HG03571 (cell line): ENCODE results near the gene TAF10.

Experiments
- ATAC-seq: cut with Tn5 transposase; IDR thresholded peaks from one replicate; pipeline ENCODE4 v1.9.1; 2021; ENCODE audit not compliant: unreplicated experiment

Gene TAF10

DNA sequence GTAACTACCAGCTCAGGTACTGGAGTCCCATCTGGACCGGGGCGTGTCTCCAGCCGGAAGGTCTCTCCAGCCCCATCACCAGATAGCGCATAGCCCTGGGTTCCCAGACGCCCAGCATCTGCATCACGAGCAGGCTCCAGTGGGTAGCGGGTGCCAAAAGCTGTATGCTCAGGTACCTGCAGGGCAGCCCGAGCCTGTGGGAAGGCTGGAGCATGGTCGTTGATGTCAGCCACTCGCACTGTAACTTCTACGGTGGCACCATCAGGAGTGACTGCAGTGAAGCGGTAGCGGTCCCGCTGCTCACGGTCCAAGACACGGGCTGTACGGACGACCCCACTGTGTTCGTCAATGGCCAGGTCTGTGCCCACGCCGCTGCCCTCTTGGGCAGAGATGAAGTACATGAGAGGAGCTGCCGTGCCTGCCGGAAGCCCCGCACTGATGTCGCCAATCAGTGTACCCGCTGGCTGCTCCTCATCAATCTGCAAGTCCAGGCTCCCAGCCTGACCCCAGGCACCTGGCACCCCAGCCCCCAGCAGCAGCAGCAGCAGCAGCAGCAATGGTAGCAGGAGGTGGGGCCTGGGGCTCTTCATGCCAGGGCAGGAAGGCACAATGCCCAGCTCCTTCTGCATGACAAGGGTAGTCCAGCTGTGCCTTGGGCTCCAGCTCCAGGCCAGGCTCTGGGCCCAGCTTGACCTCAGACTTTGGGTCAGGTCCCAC, 29.1 kb upstream of the TAF10 start:
- no peak for ATAC-seq

DNA sequence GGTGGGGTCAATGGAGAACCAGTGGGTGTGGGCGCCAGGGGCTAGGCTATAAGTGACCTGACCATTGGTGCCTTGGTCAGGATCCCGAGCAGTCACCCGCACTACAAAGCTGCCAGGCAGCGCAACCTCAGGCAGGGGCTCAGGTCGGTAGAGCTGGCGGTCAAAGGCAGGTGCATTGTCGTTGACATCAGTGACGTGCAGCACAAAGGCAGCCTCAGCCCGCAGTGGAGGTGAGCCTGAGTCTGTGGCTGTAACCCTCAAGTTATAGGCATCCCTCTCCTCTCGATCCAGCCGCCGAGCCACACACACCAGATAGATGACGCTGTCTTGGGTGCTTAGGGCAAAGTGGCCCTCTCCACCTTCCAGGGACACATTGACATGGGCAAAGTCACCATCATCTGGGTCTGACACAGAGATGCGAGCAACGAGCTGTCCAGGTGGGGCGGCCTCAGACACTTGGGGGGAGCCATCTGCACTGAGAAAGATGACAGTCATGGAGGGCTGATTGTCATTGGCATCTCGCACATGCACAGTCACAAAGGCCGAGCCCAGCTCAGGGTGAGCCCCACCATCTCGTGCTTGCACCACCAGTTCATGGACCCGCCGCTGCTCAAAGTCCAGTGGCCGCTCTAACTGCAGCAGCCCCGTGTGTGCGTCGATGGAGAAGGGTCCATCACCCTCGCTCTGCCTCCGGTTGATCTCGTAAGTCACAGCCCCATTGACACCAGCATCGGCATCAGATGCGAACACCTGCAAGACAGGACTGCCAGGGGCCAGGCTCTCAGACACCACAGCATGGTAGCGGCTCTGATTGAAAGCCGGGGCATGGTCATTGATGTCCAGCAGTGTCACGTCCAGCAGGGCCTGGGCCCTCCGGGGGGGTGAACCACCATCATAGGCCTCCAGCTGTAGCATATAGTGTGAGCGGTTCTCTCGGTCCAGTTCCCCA, 28.3 kb upstream of the TAF10 start:
- ATAC-seq: no peak

DNA sequence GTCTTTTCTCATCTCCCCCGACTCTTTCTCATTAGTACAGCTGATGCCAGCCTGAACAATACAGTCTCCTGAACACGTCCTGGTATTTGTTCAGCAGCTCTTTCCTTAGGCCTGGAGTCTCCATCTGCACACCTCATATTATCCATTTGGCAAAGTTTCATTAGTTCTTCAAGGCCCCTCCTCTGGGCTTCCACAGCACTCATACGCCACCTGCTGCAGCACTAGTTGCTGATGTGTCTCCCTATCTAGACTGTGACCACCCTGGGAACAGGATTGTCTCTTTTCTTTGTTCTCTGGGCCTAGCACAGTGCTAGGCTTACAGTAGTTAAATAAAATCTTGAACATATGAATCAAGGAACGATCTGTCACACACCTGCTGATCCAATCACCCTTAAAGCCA, 26.4 kb upstream of the TAF10 start:
- no peak for ATAC-seq

DNA sequence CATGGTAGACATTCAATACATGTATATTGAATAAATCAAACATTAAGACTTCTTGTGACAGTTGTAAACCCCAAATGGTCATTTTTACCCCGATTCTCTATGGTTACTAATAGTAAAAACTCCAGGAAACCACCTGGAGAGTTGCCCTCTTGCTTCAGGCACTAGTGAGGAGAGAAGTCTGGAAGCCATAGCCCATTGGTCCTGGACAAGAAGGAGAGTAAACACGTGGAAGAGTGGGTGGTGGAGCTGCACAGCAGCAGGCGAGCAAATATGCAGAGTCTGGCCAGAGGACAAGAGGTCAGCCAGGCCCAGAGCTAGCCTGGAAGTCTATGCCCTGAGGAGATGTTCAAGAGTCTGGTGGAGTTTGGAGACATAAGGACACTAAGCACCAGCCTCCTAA, 25.9 kb upstream of the TAF10 start:
- ATAC-seq: no peak

DNA sequence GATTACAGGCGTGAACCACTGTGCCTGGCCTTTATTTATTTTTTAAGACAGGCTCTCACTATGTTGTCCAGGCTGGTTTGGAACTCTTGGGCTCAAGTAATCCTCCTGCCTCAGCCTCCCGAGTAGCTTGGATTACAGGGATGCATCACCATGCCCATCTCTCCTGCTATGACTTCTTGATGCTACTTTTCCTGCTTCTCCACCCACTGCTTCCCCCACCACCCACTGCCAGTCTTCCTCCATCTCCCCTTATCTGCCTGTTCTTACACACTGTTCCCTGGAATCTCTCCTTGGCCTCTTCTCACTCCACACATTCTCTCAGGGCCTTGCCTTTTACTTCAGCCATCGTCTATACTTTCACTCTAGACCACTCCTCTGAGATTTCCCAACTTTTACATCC, 24.5 kb upstream of the TAF10 start:
- ATAC-seq: no peak

DNA sequence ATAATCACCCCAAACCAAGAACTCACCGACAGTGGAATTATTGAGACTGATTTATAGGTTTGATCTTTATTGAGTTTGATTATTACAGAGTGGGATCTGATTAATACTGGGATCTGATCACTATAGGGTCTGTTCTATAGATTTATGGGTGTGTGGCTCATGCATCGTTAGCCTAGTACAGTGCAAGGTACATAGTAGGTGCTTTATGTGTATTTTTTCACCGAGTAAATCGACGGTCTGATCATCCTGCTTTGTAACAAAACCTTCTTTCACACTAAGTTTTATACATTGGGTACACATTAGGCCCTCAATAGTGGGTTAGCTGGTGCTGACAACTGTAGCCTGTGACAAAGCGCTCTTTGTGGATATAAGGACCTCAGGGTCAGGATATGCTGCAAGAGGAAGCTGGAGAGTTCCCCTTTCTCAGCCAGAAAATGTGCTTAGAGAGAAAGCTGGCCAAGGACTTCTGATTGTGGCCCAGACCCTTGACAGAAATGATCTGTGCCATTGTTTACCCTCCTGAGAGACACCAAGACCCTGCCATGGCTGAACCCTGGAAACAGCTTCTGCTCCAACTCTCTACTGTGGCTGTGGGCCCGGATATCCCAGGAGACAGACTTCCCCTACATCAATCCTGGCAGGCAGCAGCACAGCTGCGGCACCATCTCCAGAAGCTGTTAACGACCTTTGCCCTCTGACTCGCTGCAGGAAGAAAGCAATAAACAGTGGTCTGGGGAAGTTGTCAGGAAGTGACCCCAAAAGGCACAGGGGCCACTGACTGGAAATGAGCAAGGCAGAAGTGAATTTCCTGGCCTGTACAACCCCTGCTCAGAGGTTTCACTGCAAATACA, 23.3 kb upstream of the TAF10 start:
- no peak for ATAC-seq

DNA sequence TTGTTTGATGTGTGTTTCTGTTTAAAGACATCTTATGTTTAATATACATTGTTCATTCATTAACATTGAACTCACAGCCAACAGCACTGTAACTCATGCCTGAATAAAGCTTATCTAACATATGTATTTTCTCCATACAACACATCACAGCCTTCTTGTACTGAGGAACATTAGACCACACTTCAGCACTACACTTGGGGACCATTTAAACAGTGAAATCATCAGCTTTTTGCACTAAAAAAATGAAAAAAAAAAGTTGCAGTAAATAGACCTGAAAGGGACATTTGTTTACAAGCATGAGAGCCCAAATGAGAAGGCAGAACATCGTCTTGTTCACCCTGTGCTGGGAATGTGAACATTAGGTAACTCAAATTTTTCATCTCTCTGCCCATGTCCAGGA, 22.5 kb upstream of the TAF10 start:
- ATAC-seq: no peak

DNA sequence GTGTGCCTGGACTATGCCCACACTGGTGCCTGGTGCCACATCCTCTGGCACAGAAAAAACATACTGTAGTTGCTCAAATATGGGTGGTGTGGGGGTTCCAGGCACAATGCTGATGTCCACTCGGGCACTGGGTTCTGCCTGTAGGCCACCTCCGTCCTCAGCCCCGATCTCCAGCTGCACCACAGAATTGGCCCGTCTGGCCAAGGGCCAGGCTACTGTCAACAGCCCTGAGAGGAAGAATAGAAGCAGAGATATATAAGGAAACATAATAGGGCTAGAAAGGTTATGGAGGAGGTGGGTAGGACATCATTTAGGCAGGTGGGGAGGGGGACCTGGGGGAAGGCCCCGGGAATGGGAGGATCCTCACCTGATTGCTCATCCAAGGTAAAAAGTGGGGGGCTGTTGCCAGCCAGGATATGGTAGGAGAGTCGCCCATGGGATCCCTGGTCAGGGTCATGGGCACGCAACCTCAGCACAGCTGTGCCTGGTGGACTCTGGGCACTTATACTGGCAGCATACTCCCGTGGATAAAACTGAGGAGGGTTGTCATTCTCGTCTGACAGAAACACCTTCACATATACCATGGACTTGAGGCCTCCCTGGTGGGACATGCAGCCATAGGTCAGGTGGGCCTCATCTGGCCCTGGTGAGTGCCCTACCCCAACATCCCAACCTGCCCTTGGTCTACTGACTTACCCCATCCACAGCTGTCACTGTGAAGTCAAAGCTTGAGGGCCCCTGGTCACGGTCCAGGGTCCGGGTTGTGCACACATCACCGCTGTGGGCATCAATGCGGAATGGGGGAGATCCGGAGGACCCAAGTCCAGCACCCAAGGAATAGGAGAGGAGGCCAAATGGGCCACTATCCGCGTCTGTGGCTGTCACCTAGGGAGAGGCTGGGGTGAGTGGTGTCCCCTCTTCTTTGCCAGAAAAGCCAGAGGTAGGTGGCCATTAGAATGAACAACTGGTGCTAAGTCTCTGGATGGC, 21.7 kb upstream of the TAF10 start:
- ATAC-seq: no peak

DNA sequence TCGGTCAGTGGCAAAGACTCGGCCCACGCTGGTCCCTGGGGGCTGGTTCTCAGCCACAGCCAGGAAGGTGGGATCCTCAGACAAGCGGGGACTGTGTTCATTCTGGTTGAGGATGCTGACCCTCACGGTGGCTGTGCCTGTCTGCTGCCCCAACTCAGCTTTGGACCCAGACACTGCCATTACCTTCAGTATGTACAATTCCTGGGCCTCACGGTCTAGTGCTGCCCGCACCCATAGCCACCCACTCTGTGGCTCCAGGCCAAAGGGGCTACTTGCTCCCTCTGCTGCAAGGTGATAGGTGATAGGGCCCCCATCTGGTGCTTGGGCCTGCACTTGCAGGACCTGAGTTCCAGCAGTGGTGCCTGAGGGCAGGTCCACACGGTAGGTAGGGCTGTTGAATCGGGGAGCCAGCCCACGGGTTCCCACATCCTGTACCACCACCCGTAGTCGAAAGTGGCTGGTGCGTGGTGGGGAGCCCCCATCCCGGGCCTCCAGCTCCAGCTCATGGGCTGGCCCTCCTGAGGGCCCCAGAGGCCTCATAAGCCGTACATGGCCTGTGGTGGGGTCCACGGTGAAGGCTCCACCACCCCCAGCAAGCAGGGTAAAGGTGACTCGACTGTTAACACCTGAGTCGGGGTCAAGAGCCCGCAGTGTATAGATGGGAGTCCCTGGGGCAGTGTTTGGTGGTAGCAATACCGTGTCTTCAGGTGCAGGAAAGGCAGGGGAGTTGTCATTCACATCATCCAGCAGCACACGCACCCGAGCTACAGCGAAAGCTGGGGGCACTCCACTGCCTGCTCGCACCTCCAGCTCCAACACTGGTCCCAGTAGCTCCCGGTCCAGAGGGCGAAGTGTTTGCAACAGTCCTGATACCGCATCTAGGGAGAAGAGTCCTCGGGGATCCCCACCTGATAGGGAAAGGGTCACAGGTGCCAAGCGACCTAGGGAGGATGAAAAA, 20.4 kb upstream of the TAF10 start:
- no peak for ATAC-seq

DNA sequence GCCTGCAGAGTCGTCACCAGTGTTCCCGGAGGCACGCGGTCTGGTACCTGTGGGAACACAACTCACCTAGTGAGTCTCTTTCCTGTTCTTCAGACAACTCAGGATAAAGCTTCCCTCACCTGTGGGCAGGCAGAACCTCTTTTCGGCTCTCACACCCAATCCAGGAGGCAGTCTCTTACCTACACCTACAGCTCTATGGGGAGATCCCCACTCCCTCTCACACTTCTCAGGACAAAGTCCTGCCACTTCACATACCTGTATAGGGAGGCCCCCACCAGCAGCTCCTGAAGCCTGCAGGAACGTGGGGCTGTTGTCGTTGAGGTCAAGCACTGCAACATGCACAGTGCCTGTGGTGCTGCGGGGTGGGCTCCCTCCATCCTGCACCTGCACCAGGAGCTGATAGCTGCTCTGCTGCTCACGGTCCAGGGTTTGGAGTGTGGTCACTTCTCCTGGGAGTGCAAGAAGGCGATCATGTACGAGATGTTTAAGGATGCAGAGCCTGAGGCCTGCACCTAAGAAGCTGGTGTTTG, 19.4 kb upstream of the TAF10 start:
- ATAC-seq: no peak

DNA sequence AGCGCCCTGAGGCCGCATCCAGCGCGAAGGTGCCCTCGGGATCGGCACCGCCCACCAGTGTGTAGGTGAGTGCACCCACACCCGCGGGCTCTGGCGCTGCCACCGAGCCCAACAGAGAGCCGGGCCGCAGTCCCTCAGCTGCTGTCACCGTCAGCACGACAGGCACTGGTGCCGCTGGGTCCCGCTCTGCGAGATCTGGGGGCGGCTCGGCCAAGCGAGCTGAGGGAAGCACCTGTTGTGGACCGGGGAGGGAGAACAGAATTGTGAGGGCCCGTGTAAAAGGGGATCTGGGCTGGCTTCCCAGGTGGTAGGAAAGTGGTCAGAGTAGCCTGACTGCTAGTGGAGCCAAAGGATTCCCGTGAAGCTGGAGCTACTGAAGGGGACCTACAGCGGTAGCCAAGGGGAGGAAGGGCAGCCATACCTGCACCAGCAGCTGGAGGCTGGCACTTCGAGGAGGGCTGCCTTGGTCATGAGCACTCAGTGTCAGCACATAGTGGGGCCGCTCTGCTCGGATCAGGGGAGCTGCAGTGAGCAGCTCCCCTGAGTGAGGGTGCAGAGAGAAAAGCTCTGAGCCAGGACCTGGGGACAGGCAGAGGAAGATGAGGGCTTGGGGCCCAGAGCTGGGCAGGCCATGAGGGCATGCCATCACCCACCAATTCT, 18.7 kb upstream of the TAF10 start:
- no peak for ATAC-seq

DNA sequence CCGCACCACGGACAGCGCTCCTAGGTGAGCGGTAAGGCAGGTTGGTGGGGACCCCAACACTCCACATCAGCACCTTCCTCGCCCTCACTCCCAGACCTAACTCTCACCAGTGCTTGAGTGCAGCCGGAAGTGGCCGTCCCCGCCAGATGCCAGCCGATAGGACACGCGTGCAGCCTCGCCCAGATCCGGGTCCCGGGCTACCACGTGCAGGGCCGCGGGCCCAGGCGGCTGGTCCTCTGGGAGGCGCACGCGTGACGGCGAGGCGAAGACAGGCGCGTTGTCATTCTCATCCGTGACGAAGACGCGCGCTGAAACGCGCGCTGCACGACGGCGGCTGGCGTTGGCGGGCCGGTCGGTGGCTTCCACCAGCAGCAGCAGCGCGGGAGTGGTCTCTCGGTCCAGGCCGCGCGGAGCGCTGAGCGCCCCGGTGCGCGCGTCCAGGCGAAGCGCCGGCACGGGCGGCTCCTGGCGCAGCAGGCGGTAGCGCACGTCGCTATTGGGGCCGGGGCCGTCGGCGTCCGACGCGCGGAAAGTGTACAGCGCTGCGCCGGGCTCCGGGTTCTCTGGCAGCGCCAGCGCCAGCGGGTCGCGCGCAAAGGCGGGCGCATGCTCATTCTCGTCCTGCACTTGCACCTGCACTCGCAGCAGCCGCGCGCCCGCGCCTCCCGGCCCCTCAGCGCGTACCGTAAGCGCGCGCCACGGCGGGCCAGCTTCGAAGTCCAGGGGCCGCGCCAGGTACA, 18.0 kb upstream of the TAF10 start:
- no peak for ATAC-seq

DNA sequence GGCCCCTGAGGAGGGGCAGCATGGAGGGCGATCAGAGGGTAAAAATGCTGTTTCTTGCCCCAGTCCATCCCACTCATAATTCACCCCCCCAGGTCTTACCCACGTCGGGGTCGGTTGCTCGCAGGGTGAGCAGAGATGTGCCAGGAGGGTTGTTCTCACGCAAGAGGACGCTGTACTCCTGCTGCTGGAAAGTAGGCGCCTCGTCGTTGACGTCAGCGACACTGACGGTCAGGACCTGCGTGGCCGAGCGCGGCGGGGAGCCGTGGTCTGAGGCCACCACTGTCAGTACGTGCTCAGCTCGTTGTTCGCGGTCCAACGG, 17.5 kb upstream of the TAF10 start:
- no peak for ATAC-seq

DNA sequence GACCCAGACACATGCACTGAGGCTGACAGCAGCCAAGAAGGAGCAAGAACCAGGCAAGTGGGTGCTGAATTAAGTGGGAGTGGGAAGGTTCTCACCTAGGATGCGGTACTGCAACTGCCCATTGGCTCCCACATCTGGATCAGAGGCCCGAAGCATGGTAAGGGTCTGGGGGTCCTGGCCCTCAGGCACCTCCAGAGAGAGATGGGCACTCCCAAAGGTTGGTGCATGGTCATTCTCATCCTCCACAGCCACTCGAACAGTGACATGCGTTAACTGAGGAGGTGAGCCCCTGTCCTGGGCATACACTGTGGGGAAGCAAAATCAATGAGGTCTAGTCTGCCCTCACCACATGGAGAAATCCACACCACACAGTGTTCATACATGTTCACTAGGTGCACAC, 16.5 kb upstream of the TAF10 start:
- ATAC-seq: no peak

DNA sequence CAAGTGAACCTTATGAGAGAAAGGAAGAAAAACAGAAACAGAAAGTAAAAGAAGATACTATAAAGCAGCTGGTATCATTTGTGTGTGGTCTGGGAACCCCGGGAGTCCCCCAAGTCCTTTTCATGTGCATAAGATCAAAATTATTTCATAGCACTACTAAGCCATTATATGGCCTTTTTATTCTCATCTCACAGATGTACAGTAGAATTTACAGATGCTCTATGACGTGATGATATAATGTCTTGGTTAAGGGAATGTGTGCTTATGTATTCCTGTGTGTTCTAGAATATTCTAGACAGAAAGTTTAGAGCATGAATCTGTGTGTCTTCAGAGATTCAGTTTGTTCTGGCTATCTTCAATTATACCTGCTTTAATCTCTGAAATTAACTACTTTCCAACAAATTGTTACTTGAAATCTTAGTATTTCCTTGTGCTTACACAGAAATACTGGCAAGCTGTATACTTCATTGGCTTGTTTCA, 15.8 kb upstream of the TAF10 start:
- peak; percentile 64 for ATAC-seq

DNA sequence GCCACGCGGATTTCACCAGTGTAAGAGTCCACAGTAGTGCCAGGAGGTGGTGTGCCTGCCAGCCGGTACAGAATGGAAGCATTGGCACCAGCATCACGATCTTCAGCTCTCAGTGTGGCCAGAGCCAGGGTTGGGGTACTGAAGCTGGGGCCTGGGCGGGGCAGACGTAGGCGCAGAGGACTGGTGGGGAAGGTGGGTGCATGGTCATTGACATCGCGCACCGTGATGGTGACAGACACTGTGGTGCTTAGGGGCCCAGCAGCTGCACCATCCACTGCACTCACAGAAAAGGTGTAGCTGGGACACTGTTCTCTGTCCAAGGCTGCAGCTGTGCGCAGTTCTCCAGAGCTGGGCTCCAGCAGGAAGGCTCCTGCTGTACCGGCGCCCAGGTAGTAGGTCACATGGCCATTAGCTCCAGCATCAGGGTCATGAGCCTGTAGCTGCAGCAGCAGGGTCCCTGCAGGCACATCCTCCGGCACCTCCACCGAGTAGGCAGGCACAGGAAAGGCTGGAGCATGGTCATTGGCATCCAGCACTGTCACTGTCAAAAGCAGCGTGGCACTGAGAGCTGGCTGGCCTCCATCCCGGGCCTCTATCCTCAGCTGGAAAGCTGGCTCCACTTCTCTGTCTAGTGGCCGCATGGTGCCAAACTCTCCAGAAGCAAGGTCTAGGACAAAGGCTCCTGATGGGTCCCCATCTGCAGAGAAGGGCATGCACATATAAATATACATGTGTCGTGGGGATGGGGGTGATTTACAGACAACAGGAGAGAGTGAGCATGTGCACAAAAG, 15.2 kb upstream of the TAF10 start:
- ATAC-seq: no peak
